NCI-H146 treated with DMSO at 0.1 percent for 48 hours (cell line): ENCODE results near the gene RAD51C.
"Not testable (repeated sequence)": the region's sequence is repeated elsewhere in the genome, so short reads cannot be mapped to it uniquely, and the experiment has no call there.

ENCODE experiments used
- DNase-seq: peaks from one replicate; lab custom pipeline; 2025; ENCODE audit not compliant: unreplicated experiment; lab: John Stamatoyannopoulos, UW

Gene RAD51C

DNA sequence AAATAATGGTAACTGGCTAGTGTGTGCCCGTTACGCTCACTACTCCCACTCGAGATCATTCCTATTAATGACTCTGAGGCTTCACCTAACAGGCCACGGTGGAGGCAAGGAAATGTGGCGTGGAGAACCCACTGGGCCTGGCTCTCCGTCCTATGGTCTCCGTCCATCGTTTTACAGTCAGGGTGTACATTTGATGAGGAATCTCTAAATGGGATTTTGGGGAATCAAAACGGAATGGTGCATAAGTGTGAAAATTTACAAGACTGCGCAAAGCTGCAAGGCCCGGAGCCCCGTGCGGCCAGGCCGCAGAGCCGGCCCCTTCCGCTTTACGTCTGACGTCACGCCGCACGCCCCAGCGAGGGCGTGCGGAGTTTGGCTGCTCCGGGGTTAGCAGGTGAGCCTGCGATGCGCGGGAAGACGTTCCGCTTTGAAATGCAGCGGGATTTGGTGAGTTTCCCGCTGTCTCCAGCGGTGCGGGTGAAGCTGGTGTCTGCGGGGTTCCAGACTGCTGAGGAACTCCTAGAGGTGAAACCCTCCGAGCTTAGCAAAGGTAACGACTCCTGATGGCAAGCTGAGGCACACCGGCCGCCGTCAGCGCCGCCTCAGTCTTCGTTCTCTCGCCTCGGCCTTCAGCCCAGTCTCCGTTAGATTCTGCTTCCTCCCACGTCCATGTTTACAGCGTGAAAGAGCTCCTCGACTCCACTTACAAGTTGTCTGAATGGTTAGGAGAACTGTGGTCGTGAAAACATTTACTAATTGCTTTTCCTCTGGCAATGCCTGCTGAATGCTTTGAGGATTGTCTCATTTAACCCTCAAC is at the start of gene RAD51C:
TSS of gene RAD51C (plus strand) at position 364 of the 817 bp plus-strand sequence. CDS start at position 406, 42 bp downstream.
- peak; percentile 76 for DNase-seq

DNA sequence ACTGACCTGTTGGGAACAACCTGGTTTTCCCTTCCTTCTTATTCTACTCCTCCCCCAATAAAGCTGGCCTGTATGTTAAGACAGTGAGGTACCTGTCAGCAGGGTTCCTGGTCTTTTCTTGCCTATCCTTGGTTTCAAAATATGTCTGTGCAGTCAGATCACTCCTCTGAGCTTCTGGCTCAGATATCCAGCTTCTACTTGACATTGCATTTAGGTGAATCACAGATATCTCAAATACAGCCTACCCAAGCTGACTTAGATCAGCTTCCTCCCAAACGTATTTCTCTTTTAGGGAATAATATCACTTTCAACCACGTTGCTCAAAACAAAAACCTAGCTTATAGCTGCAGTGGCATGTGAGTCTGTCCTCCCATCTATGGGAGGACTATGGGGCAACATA is 49.3 kb upstream of the RAD51C start:
- no peak for DNase-seq

DNA sequence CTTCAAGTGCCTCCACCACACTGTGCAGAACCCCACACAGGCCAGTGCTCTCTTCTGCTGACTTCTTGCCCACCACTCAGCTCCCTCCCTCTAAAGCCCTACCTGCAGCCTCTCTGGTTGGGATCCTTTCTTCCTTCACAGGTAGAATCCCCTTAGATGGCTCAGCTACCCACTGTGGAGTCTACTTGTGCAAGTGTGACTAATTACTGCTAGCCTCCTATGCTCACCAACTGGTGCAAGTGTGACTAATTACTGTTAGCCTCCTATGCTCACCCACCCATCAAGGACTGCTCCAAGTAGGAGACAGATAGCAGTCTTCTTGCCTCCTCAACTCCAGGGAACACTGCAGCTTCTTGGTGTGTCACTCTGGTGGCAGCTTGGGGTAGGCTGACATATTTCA is 44.2 kb upstream of the RAD51C start:
- DNase-seq, result no peak

DNA sequence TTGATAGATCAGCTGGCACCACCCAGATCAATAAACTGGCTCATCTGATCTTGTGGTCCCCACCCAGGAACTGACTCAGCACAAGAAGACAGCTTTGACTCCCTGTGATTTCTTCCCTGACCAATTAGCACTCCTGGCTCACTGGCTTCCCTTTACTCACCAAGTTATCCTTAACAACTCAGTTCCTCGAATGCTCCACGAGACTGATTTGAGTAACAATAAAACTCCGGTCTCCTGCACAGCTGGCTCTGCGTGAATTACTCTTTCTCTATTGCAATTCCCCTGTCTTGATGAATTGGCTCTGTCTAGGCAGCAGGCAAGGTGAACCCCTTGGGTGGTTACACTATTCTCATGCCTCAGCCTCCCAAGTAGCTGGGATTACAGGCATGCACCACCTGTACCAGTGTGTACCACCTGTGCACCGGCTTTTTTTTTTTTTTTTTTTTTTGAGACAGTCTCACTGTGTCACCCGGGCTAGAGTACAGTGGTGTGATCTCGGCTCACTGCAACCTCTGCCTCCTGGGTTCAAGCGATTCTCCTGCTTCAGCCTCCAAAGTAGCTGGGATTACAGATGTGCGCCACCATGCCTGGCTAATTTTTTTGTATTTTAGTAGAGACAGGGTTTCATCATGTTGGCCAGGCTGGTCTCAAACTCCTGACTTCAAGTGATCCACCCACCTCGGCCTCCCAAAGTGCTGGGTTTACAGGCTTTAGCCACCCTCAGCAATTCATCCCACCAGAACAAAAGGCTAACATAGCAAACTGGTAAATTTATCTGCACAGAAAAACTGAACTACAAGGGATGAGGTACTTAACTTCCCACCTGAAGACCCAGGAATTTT is 34.2 kb upstream of the RAD51C start:
- DNase-seq, result not testable (repeated sequence)

DNA sequence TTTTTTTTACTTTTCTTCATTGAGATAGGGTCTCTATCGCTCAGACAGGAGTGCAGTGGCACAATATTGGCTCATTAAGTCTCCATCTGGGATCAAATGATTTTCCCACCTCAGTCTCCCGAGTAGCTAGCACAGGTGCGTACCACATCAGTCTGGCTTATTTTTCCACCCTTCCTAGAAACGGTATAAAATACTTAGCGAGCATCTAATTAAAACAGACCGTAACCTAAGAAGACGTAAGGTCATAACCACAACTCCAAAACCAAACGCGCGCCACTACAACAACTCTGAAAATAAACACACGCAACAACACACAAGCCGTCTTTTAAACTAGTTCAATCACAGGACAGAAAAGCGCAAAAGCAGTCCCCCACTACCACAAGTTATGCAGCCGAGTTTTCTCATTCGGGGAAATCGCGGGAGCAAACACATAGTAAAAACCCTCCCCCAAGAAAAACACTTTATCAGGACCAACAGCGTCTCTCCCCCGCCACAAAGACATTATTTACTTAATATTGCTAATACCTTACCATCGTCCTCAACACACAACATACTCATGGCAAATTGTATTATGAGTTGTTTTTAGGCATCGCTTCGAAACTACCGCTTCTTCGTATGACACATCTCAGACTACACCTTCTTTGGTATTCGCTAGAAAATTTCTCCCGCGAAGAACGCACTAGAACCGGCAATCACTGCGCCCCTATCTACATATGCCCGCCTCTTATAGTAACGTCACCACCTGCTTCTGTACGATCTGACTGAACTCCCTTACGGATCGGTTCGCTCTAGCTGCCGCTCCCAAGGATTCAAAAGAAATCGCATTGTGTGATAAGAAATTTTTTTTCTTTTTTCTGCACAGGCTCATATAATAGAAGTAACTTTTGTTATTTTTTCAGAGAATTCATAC is 33.3 kb upstream of the RAD51C start:
- peak; percentile 89 for DNase-seq

DNA sequence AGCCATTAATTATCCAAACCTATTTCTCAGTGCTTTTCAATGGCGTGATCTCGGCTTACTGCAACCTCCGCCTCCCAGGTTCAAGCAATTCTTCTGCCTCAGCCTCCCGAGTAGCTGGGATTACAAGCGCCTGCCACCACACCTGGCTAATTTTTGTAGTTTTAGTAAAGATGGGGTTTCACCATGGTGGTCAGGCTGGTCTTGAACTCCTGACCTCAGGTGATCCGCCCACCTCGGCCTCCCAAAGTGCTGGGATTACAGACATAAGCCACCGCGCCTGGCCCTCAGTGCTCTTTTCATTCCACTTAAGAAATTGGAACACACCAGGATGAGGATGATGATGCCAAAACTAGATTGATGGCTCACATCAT is 32.7 kb upstream of the RAD51C start:
- DNase-seq, result not testable (repeated sequence)

DNA sequence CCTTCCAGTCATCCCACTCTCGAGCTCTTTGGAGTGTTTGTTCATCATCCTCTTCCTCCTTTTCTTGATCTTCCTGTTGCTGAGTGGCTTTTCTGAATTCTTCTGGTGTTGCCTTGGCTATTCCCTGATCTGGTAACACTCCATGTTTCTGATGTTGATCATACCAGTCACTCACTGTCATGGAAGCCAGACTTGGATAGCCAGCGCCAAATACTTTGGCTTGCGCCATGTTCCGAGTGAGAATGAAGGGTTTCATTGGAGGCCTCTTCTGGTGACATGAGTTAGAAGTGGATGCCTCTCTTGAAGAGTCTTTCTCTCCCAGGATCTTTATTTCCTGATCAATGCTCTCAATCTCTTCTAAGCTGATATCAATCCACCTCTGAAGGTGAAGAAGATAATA is 31.8 kb upstream of the RAD51C start:
- DNase-seq, result no peak

DNA sequence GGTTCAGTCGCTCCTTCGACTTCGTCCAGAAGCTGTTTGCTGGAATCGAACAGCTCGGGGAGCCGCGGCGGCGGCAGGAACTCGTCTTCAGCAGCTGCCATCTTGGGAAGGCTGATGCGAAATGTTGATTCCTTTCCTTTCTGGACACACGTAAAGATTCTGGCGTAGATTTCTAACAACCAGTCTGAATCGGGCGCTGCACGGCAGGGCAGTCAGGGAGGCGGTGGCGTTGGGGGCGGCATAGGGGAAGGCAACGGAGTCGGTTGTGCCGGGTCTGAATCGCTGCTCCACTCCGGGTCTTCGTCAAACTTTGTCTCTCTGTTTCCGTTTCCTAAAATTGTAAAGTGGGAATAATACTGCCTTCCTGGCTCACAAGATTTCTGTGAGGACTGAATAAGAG is 30.9 kb upstream of the RAD51C start:
- no peak for DNase-seq

DNA sequence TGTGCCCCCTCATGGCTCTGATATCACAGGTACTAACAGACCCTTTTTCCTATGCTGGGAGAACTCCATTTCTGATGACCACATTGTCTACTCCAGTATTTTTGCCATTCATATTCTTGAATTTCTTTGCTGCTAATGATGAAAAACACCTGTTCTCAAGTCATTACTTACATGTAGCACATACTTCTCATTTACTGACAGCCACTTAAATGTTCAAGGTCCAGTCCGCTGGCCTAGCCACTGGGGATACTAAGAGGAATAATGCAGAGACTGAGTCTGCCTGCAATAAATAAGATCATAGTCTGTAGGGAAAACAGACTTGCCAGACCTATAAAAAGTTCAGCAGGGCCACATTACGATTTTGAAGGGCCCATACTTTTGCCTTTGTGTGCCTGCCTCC is 28.1 kb upstream of the RAD51C start:
- DNase-seq, result no peak

DNA sequence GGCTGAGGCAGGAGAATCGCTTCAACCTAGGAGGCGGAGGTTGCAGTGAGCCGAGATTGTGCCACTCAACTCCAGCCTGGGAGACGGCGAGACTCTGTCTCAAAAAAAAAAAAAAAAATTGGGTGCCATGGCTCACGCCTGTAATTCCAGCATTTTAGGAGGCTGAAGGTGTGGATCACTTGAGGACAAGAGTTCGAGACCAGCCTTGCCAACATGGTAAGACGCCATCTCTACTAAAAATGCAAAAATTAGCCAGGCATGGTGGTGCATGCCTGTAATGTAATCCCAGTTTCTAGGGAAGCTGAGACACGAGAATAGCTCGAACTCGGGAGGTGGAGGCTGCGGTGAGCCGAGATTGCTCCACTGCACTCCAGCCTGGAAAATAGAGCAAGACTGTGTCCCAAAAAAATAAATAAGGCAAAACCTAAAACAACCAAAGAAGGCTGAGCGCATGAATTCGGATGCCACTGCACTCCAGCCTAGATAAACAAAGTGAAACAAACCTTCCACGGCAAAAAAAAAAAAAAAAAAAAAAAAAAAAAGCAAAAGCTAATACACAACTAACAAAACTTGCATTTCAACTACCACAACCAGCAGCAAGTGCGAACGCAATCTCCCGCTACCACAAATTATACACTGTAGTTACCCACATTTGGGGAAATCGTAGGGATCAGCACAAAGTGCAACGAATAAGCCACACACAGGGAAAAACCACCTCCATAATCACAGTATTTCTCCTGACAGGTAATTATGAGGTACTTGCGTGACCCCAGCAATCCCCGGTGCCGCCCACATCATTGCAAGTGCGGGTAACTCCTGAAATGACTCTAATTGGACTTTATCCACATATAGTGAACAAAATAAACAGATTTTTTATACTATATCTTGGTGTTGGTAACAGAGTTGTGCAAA is 26.2 kb upstream of the RAD51C start:
- DNase-seq, result no peak

DNA sequence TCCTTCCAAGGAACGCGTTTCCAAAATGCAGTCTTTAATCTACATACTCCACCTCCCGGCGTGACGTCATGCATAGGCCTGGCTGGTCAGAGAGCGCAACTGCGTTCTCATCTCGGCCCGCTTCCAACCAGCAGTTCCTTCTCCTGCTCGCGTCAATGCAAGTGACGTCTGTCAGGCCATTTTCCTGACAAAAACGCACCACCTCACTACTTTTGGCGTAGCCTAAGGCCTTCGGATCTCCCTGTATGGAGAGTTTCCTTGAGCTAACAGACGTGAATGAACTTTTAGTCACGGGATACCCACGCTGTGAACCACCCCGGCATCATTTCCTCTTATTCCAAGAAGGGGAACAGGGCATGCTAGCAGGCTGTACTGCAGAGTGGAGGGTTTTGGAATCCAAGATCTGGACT is 25.5 kb upstream of the RAD51C start:
- no peak for DNase-seq

DNA sequence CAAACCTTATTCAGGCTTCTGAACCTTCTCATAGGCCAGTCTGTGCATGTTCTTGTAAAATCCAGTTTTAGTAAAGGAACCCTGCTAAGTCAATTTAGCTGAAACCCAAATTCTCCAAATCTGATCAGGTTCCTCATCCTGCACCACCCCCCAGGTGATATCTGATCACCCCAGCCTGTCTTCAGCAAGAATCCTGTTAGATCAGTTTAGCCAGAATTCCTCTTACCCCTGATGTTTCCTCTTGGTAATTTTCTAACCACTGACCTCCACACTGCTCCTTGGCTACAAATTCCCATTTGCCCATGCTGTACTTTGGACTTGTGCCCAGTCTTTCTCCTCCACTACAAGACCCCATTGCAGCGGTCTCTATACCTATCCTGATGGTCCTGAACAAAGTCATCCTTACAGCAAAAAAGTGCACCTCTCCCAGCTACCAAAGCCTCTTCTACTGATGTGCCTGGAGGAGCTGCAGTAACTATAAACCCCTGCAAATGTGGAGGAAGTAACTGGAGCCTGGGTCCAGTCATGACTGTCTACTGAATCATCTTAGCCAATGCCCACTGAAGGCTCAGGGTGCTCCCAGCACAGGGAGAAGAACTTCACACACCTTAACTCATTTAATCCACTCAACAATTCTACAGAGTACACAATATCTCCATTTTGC is 24.3 kb upstream of the RAD51C start:
- no peak for DNase-seq

DNA sequence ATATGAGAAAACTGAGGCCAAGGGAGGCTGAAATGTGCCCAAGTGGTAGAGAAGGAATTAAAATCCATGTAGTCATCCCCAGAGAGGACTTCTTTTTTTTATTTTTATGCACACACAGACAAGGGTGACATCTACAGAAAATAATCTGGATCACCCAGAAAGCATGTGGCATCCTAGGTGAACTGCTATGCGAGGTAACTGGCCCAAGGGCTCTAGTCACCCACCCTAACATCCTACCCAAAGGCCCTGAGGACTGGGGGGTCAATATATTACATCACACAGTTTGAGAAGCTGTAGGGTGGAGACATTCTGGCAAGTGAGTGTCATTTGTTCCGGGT is 23.8 kb upstream of the RAD51C start:
- no peak for DNase-seq

DNA sequence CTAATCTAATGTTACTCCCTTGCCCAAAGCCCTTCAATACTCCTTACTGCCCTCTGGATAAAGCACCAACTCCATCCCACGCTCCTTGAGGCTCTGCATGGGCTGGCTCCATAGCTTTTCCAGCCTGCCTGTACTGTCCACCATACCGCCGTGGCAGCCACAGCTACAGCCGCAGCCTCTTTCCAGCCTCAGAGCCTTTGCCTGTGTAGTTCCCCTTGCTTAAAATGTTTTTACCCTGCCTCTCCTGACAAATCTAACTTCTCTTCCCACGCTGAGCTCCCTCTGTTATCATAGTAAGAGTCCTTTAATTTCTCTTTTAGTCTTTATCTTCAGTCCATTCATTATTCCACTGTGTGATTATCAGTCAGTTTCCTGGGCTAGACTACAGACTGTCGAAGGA is 22.5 kb upstream of the RAD51C start:
- DNase-seq, result no peak

DNA sequence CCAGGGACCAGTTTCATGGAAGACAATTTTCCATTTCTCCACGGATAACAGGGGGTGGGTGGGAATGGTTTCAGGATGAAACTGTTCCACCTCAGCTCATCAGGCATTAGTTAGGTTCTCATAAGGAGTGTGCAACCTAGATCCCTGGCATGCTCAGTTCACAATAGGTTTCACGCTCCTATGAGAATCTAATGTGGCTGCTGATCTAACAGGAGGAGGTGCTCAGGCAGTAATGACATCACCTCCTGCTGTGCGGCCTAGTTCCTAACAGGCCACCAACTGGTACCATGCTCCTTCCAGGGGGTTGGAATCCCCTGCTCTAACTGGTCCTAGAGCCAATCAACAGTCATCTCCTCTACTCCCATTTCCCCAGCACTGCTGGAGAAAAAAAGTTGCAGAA is 20.4 kb upstream of the RAD51C start:
- no peak for DNase-seq

DNA sequence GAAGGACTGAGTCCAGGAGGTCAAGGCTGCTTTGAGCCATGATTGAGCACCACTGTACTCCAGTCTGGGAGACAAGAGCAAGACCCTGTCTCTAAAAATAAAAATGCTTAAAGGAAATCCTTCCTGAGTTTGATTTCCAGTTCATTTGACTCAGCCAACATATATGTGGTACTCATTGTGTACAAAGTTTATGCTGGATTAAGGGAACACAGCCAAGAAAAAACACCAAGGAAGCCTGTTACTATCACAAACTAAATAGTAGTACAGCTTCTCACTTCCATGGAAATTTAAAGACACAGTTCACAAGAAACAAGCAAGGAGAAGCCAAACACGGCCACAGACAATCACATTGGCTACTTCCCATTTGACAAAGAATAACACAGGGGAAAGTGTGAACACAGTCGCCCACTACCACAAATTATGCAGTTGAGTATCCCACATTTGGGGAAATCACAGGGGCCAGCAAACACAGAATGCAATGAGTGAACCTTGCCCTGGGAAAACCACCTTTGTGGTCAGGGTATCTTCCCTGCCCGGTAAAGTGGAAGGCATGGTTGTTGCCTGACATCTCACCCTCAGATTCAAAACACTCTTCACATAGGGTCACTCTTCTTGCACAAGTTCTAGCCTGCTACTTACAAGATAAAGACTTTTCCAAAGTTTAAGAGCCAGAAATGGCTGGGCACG is 15.1 kb upstream of the RAD51C start:
- no peak for DNase-seq

DNA sequence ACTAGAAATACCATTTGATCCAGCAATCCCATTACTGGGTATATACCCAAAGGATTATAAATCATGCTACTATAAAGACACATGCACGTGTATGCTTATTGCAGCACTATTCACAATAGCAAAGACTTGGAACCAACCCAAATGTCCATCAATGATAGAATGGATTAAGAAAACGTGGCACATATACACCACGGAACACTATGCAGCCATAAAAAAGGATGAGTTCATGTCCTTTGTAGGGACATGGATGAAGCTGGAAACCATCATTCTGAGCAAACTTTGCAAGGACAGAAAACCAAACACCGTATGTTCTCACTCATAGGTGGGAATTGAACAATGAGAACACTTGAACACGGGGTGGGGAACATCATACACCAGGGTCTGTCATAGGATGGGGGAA is 14.1 kb upstream of the RAD51C start:
- DNase-seq, result not testable (repeated sequence)

DNA sequence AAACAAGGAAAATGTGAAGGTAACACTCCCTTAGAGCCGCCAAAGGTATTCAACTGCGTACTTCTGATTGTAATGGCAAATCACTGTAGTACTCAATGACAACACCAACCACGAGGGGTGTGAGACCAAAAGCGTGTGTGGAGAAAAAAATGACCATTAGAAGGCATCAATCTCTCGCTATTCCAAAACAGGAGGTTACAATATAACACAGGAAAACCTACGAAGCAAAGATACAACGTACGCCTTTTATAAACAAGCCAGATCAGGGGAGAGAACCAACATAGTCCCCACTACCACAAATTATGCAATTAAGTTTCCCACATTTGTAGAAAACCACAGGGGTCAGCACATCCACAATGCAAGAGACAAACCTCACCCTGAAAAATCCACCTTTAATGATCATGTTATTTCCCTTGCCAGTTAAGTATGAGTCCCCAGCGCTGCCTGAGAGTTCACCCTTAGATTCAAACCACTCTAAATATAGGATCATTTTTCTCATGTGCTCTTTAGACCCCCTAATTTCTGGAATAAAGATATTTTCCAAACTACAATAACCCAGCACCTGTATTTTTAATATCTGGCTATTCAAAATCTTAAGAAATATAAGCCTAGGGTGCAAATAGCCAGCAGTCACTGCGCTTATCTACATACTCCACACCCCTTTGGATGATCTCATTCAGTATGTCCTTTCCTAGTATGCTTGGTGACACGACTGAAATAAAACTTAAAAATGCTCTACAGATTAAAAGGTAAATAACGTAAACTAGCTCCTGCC is 13.0 kb upstream of the RAD51C start:
- DNase-seq, result peak; percentile 34

DNA sequence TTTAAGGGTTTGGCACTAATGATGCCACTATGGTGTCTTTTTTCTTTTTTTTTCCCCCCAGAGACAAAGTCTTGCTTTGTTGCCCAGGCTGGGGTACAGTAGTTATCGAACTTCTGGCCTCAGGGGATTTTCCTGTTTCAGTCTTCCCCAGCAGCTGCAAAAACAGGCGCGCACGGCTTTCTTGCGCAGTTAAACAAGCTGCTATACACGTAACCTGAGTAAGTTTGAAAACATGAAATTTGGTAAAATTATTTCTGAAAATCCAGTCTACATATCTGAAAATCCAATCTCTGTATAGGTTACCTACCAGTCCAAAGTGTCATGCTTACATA is 12.4 kb upstream of the RAD51C start:
- peak; percentile 4 for DNase-seq
